HepG2 (cell line): ENCODE results near the gene TMEM121. TPM values are rescaled to one million over a fixed set of nuclear protein-coding genes. Genes with fewer than 3 reads are reported as not detected.

Experiments
- AHR ChIP-seq: IDR thresholded peaks from 2 replicates; pipeline ENCODE4 v1.6.1; 2018; ENCODE audit warnings: missing genetic modification reagents, missing compliant biosample characterization
- CCAR2 ChIP-seq: fragments of 200-400 bp; formaldehyde crosslinking; optimal IDR thresholded peaks from 2 replicates; pipeline ENCODE3; 2018; ENCODE audit warnings: low read depth, mild to moderate bottlenecking, low read length, moderate library complexity
- NCOR1 ChIP-seq: fragments of 200-600 bp; sonication (generic); IDR thresholded peaks from 2 replicates; pipeline ENCODE4 v1.7.0; 2017; ENCODE audit warnings: antibody characterized with exemption, low read length, borderline replicate concordance
- RAD21 ChIP-seq: fragments of 450-650 bp; formaldehyde crosslinking; IDR thresholded peaks from 2 replicates; pipeline ENCODE4 v1.5.0; 2020; ENCODE audit warnings: mild to moderate bottlenecking
- ZBTB7B ChIP-seq: sonication (generic); formaldehyde crosslinking; IDR thresholded peaks from 2 replicates; pipeline ENCODE4 v1.4.0; 2020; ENCODE audit warnings: missing genetic modification reagents
- ZFP36L1 ChIP-seq: sonication (generic); formaldehyde crosslinking; IDR thresholded peaks from 2 replicates; pipeline ENCODE4 v1.8.0; 2022; ENCODE audit warnings: mild to moderate bottlenecking, missing genetic modification reagents, moderate library complexity
- ZFP90 ChIP-seq: sonication (generic); formaldehyde crosslinking; IDR thresholded peaks from 2 replicates; pipeline ENCODE4 v1.8.0; 2022; ENCODE audit warnings: missing genetic modification reagents, mild to moderate bottlenecking, inconsistent platforms, borderline replicate concordance
- ZNF451 ChIP-seq: sonication (generic); formaldehyde crosslinking; IDR thresholded peaks from 2 replicates; pipeline ENCODE4 v1.5.0; 2020; ENCODE audit warnings: mild to moderate bottlenecking, missing genetic modification reagents
- ZNF496 ChIP-seq: sonication (generic); formaldehyde crosslinking; IDR thresholded peaks from 2 replicates; pipeline ENCODE4 v1.8.1; 2023; ENCODE audit warnings: mild to moderate bottlenecking, moderate library complexity, missing genetic modification reagents; ENCODE audit not compliant: insufficient replicate concordance
- ZNF598 ChIP-seq: sonication (generic); formaldehyde crosslinking; IDR thresholded peaks from 2 replicates; pipeline ENCODE4 v1.5.1; 2020; ENCODE audit warnings: mild to moderate bottlenecking, missing genetic modification reagents, borderline replicate concordance
- ZNF746 ChIP-seq: sonication (generic); formaldehyde crosslinking; IDR thresholded peaks from 2 replicates; pipeline ENCODE4 v1.8.0; 2022; ENCODE audit warnings: mild to moderate bottlenecking, missing genetic modification reagents
- polyA plus RNA-seq, 8 experiments: library from polyadenylated mRNA; depleted of rRNA in 3 of 8; stranded (reverse) in 7 of 8; unstranded in 1 of 8; fragments of >200 nt; fragmentation: Illumina TruSeq in 4 of 8; extraction: Trizol in 4 of 8; gene quantifications; 2 replicates each; pipeline versions ENCODE4 v1.2.1 to v1.2.3, GENCODE V29; 2011 to 2016; ENCODE audit warnings: low read depth in 4 of 8, missing spikeins in 1 of 8, mixed read lengths in 1 of 8; ENCODE audit not compliant: insufficient read depth in 1 of 8
- total RNA-seq, 5 experiments: library from RNA; depleted of rRNA; stranded (reverse); fragments of >200 nt; fragmentation: Illumina TruSeq; extraction: Trizol; gene quantifications; 2 replicates each; pipeline ENCODE4 v1.2.3, GENCODE V29; 2016; ENCODE audit warnings: low read depth in 1 of 5
- TF ChIP-seq, protein P1 (sequence below): sonication (generic); formaldehyde crosslinking; conservative IDR thresholded peaks from 2 replicates; pipeline ENCODE4 v1.8.0; 2022; ENCODE audit warnings: missing genetic modification reagents
- TF ChIP-seq, protein P2 (sequence below), 2 experiments: sonication (generic) in 1 of 2; formaldehyde crosslinking in 1 of 2; IDR thresholded peaks; 2 replicates each; pipeline versions ENCODE4 v1.4.0 to v1.6.1; 2018 to 2020; ENCODE audit warnings: missing genetic modification reagents in 2 of 2, borderline replicate concordance in 1 of 2, low read depth in 1 of 2, mild to moderate bottlenecking in 1 of 2, missing biosample characterization in 1 of 2
- TF ChIP-seq, protein P3 (sequence below): sonication (generic); formaldehyde crosslinking; IDR thresholded peaks from 2 replicates; pipeline ENCODE4 v1.8.0; 2022; ENCODE audit warnings: missing genetic modification reagents, mild to moderate bottlenecking, inconsistent platforms, borderline replicate concordance
- TF ChIP-seq, protein P4 (sequence below): sonication (generic); formaldehyde crosslinking; IDR thresholded peaks from 2 replicates; pipeline ENCODE4 v1.9.0; 2021; ENCODE audit warnings: mild to moderate bottlenecking, missing genetic modification reagents

TMEM121 gene
- total and polyA plus RNA-seq, 2 of the 13 experiments (the other 11 are each of a cell fraction or from before 2014, with no cell fraction given) = 6.6 to 19.0 TPM

DNA sequence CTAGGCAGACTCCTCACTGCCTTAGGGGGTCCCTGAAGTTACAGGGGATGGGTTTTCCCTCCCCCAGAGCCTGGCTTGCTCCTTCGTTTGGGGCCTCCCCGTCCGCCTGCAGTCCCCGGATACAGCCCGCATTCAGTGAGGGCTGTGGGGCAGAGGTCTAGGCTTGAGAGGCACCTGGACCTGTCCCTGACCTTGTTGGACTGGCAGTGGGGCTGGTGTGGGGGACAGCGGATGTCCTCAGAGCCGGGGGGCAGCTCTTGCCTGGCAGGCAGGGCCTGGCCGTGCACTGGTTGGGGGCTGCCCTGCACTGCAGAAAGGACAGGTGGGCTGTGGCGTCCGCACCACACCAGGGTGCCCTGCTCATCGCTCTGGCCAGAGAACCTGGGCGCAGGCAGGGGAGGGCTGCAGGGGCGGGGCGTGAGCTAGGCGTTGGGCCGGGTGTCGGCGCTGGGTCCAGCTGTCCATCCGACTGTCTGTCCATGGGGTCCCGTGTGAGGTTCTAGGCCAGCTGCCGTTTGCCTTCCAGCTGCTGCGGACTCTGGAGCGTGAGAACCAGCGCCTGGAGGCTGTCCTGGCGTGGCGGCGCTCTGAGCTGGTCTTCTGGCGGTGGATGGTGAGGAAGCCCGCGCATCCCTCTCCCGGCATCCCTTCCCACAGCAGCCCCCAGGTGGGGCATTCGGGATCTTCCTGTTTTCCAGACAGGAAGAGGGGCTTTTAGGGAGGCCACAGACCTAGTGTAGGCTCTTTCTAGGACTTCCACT, 29.4 kb upstream of the TMEM121 start (continued):
- TF ChIP-seq, protein P1, sequence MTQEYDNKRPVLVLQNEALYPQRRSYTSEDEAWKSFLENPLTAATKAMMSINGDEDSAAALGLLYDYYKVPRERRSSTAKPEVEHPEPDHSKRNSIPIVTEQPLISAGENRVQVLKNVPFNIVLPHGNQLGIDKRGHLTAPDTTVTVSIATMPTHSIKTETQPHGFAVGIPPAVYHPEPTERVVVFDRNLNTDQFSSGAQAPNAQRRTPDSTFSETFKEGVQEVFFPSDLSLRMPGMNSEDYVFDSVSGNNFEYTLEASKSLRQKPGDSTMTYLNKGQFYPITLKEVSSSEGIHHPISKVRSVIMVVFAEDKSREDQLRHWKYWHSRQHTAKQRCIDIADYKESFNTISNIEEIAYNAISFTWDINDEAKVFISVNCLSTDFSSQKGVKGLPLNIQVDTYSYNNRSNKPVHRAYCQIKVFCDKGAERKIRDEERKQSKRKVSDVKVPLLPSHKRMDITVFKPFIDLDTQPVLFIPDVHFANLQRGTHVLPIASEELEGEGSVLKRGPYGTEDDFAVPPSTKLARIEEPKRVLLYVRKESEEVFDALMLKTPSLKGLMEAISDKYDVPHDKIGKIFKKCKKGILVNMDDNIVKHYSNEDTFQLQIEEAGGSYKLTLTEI = no peak
- TF ChIP-seq ZBTB7B (CRISPR knock-in tag) (no peak; the same call in 1 of the 2 replicates), ZNF598 (CRISPR knock-in tag) (no peak), RAD21 (CRISPR knock-in tag) (no peak), ZFP90 (CRISPR knock-in tag) (no peak), AHR (no peak), ZNF496 (no peak), CCAR2 (no peak), NCOR1 (no peak), ZNF746 (CRISPR knock-in tag) (no peak), ZFP36L1 (0 out of 2 replicates have a peak, but pooled peaks have one; percentile 24), ZNF451 (CRISPR knock-in tag) (no peak)
- TF ChIP-seq, protein P2, sequence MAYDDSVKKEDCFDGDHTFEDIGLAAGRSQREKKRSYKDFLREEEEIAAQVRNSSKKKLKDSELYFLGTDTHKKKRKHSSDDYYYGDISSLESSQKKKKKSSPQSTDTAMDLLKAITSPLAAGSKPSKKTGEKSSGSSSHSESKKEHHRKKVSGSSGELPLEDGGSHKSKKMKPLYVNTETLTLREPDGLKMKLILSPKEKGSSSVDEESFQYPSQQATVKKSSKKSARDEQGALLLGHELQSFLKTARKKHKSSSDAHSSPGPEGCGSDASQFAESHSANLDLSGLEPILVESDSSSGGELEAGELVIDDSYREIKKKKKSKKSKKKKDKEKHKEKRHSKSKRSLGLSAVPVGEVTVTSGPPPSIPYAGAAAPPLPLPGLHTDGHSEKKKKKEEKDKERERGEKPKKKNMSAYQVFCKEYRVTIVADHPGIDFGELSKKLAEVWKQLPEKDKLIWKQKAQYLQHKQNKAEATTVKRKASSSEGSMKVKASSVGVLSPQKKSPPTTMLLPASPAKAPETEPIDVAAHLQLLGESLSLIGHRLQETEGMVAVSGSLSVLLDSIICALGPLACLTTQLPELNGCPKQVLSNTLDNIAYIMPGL (CRISPR knock-in tag; IDR thresholded peaks at IDR 0.05; ENCODE audit: borderline replicate concordance in 1 of 2, low read depth in 1 of 2) = peak in 1 of 2 experiments; percentile 50; a peak in 2 of 4 replicates
- TF ChIP-seq, protein P3, sequence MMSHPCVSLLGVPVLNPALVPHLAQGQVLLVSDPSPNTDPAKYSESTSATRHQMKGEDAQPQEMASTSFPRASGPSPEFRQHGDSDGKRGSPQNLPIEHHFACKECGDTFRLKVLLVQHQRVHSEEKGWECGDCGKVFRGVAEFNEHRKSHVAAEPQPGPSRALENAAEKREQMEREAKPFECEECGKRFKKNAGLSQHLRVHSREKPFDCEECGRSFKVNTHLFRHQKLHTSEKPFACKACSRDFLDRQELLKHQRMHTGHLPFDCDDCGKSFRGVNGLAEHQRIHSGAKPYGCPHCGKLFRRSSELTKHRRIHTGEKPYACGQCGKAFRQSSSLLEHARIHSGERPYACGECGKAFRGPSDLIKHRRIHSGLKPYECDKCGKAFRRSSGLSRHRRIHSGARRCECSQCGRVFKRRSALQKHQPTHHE (CRISPR knock-in tag) = no peak
- TF ChIP-seq, protein P4, sequence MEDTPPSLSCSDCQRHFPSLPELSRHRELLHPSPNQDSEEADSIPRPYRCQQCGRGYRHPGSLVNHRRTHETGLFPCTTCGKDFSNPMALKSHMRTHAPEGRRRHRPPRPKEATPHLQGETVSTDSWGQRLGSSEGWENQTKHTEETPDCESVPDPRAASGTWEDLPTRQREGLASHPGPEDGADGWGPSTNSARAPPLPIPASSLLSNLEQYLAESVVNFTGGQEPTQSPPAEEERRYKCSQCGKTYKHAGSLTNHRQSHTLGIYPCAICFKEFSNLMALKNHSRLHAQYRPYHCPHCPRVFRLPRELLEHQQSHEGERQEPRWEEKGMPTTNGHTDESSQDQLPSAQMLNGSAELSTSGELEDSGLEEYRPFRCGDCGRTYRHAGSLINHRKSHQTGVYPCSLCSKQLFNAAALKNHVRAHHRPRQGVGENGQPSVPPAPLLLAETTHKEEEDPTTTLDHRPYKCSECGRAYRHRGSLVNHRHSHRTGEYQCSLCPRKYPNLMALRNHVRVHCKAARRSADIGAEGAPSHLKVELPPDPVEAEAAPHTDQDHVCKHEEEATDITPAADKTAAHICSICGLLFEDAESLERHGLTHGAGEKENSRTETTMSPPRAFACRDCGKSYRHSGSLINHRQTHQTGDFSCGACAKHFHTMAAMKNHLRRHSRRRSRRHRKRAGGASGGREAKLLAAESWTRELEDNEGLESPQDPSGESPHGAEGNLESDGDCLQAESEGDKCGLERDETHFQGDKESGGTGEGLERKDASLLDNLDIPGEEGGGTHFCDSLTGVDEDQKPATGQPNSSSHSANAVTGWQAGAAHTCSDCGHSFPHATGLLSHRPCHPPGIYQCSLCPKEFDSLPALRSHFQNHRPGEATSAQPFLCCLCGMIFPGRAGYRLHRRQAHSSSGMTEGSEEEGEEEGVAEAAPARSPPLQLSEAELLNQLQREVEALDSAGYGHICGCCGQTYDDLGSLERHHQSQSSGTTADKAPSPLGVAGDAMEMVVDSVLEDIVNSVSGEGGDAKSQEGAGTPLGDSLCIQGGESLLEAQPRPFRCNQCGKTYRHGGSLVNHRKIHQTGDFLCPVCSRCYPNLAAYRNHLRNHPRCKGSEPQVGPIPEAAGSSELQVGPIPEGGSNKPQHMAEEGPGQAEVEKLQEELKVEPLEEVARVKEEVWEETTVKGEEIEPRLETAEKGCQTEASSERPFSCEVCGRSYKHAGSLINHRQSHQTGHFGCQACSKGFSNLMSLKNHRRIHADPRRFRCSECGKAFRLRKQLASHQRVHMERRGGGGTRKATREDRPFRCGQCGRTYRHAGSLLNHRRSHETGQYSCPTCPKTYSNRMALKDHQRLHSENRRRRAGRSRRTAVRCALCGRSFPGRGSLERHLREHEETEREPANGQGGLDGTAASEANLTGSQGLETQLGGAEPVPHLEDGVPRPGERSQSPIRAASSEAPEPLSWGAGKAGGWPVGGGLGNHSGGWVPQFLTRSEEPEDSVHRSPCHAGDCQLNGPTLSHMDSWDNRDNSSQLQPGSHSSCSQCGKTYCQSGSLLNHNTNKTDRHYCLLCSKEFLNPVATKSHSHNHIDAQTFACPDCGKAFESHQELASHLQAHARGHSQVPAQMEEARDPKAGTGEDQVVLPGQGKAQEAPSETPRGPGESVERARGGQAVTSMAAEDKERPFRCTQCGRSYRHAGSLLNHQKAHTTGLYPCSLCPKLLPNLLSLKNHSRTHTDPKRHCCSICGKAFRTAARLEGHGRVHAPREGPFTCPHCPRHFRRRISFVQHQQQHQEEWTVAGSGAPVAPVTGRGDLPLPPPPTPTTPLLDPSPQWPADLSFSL (CRISPR knock-in tag) = no peak
